HG02588 (cell line): Measurements from ENCODE around the gene FOXO6.

Experiments used
- ATAC-seq: cut with Tn5 transposase; IDR thresholded peaks from one replicate; pipeline ENCODE4 v1.9.1; 2021; ENCODE audit warnings: mild to moderate bottlenecking, moderate library complexity; ENCODE audit not compliant: unreplicated experiment

The FOXO6 gene

DNA sequence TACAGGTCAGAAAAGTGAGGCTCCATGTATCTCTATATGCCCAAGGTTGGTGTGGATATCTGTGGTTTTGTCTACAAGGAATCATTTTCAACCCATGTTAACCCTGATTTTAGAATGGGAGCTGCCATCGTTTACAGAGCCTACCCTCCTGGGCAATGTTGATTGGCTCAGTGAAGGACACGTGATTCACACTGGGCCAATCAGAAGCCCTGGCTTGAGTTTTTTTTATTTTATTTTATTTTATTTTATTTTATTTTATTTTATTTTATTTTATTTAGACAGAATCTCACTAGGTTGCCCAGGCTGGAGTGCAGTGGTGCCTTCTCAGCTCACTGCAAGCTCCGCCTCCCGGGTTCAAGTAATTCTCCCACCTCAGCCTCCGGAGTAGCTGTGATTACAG lies 35.8 kb downstream of the FOXO6 start:
- no peak for ATAC-seq

DNA sequence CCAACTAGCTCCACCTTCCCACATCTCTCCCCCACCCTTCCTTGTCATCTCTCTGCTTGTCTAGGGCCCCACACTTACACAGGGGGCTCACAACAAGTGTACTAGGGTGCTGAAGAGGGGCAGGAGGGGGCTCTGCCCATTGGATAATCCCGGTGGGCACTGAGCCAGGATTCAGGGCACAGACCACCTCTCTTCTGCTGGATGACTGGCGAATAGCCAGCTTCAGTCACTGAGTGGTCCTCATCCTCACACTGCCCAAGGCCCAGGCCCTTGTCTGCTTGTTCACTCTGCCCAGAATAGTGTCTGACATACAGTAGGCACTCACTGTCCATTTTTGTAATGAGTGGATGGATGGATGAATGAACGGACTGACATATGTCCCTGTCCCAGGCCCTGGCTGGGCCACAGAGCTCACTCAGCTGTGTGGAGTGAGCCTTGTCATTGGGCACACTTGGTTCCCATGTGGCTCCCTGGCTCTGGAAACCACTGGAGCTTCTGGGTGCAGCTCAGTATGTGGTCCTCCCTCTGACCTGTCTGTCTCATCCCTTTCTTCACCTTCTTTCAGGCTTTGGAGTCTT lies 36.6 kb downstream of the FOXO6 start:
- ATAC-seq, result no peak

DNA sequence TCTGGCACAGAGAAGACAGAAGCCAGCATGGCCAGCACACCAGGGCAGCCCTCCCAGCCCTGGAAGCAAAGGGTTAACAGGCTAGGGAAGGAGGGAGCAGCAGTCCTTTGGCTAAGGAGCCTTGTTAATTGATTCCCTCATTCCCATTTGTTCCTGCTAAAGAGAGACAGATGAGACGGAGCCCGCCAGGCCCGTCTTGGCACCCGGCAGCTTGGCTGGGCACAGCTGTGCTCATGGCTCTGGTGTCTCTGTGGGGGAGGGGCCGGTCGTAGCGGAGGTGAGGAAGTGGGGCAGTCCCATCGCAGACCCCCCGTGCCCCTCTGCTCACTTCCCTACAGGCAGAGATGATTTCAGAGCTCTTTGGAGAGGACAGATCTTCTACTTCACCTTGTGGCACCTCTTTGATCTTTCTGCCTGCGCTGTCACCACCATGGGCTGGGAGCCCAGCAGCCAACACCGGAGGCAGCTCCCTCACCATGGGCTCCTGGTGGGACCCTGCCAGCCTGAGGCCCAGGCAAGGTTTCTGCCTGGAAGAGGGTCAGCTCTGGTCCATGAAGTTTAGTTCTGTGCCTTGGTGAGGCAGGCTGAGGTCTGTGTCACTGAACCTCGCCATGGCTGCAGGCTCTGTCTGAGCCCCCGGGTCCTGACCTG lies 38.0 kb downstream of the FOXO6 start:
- no peak for ATAC-seq

DNA sequence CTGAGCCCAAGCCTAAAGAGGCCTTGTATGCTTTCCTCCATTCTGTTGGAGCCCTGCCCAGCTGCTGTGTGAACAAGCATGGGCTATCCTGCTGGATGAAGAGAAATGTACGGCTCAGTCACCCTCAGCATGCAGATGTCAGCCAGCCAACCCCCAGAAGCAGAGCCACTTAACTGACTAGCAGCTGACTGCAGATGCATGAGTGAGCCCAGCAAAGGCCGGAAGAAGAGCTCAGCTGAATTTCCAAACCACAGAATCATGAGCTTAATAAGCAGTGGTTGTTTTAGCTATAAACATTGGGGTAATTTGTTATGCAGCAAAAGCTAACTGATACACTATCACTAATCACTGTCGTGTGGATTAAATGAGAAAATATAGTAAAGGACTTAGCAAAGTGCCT lies 39.0 kb downstream of the FOXO6 start:
- no peak for ATAC-seq

DNA sequence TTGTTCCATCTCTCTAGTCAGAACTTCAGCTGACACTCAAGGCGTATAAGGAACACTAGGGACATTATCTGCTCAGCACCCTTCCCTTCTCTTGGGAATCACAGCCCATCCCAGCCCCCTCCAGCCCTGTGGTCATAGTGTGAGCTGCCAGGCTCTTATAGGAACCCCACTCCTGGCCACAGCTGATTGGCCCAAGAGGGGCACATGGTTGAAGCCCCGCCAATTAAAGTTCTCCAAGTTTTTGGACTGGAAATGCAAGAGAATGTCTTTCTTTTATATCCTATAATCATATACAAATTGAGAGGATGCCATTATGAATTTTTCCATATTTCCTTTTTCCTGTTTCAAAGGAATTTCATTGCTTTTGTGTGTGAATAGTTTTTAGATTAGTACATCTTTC lies 40.7 kb downstream of the FOXO6 start:
- no peak for ATAC-seq

DNA sequence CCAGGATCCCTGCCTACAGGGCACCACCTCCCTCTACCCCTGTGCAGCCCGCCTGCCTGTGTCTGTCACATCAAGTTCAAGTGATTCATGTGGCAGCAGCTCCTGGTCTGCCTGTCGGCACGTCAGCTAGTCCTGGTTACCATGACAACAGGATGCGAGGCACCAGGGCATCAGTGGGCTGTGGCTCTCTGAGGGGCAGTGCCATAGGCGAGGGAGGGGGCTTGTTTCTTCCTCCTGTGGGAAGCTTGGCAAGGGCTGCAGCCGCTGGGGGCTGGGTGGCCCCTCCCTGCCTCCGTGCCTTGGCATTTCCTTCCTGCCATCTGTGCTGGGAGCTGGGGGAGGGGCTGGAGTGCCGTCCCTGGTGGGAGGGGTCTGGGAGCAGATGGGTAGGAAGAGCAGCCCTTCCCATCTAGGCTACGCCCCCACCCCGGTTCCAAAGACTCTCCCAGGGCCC lies 43.1 kb downstream of the FOXO6 start:
- no peak for ATAC-seq

DNA sequence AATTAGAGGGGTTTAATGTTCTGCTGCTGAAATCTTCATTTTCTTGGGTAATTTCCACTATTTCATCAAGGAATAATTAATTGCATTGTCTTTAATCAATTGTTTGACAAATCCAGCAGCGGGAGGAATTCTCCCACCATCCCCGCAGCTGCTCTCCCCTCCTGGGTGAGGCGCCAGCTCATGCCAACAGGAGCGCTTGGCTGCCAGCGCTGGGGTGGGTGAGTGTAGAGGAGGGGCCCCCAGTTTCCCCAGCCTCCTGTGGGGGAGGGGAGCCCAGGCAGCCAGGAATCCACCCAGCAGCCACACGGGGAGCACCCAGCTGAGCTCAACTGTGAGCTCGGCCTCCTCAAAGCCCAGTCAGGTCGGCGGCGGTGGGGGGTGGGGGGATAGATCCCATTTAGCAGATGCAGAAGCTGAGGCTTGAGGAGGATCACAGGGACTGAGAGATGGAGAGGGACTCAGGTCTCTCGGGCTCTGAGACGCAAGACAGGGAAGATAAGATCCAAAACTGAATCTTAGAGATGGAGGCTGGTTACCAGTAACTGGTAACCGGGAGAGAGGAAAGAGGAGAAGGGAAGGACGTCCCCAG lies 46.5 kb downstream of the FOXO6 start:
- ATAC-seq, result no peak

DNA sequence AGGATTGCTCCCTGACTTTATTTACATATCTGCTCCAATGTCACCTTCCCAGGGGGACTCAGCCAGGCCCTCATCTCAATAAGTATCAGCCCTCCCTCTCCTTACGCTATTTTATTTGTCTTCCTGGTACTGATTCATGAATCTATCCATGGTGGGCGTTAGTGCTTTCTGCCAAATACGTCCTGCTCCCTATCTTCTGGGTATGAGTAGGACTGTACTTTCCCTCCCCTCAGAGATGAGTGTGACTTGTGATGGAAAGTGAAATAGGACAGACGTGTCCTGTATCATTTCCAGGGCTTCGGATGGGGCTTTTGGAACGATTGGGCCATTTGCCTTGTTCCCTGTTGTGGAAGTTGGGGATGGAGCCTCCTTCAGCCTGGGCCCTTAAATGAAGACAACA lies 47.5 kb downstream of the FOXO6 start:
- no peak for ATAC-seq

DNA sequence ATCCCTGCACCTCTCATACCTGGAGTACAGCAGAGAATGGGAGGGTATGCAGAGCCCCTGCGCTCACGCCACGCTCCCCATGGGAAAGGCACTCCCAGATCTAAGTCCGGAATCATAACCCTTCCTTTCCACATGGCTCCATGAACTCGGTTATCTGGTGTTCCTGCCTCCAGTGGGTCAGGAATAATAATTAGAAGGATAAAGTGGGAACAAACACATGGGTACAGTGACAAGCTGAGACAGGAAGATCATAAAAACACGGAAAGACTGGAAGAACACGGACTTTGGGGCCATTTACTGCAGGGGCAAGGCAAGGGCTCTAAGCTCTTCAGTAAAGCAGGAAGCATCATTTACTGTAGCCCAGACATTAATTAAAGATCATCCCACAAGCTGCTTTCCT lies 48.6 kb downstream of the FOXO6 start:
- ATAC-seq, result no peak

DNA sequence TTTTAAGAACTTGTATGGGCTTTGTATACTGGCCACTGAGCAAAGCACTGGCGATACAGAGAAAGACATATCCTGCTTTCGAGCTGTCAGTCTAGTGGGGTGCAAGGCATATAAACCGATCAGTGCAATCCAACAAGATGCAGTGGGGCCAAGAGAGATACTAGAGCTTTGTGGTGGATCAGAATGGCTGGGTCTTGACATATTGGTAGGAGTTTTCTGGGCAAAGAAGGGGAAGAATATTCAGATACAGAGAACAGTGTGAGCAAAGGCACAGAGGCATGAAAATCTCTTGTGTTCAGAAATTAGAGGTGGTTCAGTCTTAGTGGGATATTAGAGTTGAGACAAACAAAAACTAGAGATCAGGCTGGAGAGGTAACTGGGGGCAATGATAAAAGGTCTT lies 49.2 kb downstream of the FOXO6 start:
- ATAC-seq, result no peak

DNA sequence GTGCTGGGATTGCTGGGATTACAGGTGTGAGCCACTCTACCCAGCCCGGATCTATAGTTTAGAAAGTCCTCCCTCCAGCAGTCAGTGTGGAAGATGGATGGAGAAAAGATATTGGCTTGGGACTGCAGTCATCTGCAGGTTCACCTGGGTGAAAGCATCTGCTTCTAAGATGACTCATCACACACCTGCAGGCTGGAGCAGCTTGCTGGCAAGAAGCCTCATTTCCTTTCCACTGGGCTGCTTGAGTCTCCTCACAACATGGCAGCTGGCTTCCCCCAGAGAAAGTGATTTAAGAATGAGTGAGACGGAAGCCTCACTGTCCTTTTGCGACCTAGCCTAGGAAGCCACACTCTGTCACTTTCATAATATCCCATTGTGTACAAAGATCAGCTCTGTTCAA lies 50.0 kb downstream of the FOXO6 start:
- ATAC-seq, result no peak

DNA sequence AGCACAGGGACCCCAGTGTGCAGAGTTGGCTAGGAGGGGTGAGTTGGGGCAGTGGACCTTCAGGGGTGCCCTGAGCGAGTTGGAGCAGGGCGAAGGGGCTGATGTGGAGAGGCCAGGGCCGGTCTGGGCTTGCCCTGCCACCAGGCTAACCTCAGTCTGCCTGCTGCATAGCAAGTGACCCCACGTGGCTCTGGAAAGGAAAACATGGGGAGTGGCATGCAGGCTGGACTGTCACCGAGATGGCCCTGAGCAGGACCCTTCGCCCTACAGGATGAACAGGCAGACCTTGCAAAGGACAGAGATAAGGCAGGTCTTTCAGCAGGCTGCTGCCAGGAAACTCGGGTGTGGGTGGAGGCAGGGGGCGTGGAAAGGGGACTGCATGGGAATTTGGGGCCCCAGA lies 51.5 kb downstream of the FOXO6 start:
- ATAC-seq, result no peak

DNA sequence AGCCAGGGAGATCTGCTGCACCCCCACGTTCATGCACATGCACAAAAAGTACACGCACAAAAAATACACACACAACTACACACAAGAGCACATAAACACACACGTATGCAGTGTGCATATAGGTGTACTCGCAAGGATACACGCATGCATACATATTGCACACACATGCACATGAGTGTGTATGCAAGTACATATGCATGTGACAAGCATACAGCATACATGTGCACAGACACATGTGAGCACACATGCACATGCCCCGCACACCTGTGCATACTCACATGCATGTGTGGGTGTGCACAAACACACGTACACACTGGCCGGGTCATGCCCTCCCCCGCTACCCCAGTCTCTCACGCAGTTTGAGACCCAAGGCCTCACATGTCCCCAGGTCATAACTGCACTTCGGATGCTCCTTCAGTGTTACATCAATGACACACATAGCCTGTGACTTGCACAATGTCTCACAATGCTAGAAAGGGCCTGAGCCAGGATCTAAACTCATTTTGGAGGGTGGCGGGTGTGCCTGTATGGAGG lies 52.6 kb downstream of the FOXO6 start:
- ATAC-seq, result no peak

DNA sequence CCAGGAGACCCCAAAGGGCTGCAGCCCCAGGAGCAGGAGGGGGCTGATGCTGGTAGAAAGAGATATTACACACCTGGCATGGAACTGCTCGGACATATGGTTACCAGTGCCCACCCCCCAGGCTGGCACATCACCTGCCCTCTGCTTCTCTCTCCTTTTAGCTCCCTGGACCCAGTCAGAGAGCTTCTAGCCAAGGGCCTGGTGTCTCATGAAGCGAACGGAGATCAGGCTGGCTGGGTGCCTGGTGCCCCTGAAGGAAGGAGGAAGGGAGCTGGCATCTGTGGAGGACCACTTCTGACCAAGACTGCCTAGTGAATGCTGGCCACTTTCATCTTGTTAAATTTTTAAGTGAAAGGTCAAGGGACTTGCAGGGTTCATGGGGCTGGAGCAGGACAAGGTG lies 53.1 kb downstream of the FOXO6 start:
- ATAC-seq, result no peak

DNA sequence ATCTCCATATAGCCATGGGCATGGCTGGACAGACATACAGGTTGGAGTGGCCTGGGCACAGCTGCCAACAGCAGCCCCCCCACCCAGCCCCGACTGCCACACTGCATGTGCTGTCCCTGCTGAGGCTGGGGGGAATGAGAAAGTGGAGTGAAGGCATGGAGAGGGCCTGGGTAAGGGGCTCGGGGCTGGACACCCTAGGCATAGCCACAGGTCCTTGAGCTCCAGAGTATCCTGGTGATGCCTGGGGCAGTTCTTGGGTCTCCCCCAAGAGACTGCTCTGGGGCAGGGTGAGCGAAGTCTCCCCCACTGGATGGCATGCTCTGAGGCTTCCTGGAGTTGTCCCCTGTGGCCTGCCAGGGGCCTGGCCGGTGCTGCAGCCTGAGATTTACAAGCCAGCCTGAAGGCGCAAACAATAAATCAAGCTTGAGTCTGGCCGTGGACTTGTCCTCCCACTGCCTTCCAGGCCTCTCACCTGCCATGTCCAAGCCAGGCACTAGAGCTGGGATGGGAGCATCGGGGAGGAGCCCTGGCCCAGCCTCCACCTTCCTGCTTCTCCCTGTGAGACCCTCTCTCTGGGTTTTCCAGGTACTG lies 53.6 kb downstream of the FOXO6 start:
- no peak for ATAC-seq

DNA sequence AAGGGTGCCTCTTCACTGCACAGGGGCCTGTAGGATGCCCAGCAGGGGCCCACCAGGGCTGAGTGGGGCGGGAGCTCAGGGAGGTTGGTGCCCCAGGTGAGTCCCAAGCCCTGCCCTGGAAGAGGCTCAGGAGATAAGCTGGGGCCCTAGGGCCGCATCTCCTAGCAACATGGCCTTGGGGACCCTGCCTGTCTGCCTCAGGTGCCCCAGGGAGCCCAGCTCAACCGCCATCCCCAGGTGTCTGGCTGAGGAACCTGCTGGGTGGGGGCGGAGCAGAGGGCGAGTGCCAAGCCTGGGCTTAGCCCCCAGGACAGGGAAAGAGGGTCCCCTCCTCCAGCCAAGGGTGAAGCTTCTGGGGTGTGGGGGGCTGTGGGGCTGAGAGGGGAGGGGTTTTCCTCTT lies 54.8 kb downstream of the FOXO6 start:
- no peak for ATAC-seq

DNA sequence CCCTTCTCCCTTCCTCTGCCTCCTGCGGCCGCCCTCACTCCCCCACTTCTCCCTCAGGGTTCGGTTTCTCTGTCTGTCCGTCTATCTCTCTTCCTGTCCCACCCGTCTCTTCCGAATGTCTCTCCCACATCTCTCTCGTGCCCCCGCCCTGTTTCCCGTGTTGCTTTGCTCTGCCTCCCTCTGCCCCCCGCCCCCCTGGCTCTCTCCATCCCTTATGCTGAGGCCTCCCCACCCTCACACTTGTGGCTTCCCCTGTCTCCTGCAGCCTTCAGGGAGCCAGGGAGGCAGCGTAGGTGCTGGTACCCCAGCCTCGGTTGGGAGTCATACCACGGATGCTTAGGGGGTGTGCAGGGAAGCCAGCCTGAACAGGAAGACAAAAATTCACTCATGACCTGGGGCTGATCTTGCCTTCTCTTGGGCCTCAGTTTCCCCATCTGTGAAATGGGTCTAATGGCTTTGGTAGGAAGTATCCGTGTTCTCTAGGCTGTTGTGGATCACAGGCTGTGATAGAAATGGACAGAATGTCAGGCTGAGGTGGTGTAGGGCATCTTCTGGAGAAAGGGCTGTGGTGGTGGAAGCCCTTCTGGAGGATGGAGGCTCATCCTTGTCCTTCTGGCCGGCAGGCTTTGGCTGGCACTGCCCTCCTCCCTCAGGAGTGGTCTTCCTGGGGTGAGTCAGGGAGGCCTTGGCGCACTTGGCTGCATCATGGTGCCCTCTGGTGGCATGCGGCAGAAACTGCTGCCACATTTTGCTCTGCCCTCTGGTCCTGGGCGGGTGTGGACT lies 55.5 kb downstream of the FOXO6 start:
- no peak for ATAC-seq

DNA sequence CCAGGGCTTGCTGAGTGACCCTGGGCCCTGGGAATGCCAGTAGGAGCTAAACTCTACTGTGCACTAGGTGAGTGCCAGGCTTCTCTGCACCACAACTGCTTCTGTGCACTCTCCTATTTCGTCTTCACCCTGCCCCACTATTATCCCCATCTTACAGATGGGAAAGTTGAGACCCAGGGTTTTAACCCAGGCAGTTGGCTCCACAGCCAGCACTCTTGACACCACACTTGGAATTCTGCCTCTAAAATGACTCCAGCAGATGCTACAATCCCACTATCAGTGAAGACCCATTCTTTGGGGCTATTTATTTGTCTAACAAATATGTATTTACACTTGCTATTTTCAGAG lies 56.1 kb downstream of the FOXO6 start:
- no peak for ATAC-seq

DNA sequence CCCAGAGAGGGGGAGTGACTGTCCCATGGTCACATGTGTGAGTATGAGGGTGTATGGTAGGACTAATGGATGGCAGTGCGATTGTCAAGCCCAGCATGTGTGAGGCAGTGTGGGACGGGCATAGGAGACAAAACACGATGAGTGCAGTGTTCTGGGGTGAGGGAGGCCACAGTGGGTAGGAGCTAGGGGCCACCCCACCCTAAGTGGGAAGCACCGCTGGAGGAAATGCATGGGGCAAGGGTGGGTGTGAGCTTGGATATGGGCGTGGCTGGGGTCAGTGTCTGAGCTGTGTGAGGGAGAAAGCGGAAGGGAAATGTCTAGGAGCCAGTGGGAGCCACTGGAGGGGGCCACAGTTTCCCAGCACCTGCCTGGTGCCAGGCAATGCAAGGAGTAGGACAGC lies 56.5 kb downstream of the FOXO6 start:
- no peak for ATAC-seq

DNA sequence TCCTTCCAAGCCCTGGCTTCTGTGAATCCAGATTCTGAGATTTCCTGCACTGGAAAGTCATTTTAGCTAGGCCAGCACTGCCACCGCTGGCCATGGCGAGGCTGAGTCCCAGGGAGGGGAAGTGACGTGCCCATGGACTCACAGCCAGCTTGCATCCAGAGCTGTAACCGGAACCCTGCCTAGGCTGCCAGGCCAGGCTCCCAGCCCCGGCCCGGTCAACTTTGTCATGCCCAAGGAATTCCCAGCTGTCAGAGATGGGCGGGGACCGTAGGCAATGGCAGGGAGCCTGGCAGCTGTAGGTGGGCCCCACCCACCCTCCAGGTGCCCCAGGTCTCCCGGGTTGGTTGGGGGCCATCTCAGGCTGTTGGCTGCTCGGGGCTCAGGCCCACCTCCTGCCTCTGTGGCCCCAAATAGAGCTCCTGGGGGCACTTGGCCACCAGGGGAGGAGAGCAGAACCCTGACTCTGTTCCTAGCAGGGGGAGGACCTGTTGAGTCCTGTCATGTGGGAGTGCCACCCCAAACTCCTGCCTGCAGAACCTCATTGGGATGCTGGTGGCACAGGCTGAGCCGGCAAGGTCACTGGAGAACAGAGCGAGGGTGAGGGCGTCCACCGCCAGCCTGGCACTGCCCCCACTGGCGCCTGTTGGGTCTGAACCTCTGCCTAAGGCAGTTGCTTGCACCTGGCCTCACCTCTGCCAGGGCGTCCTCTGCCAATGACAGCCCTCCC lies 57.8 kb downstream of the FOXO6 start:
- ATAC-seq, result no peak
